K562 (cell line): ENCODE results near the gene ARHGAP30. TPM values are rescaled to one million over a fixed set of nuclear protein-coding genes. Genes with fewer than 3 reads are reported as not detected.
A peak's percentile ranks its signal among the peaks of the same experiment; 100 is the strongest.

Experiments
- MED1 ChIP-seq: sonication (generic); formaldehyde crosslinking; IDR thresholded peaks from 2 replicates; pipeline ENCODE4 v1.8.1; 2023; ENCODE audit warnings: missing genetic modification reagents, borderline replicate concordance
- NCOA1 ChIP-seq: fragments of 450-650 bp; IDR thresholded peaks from 2 replicates; pipeline ENCODE4 v1.6.1; 2016; ENCODE audit warnings: low read depth
- PCBP2 ChIP-seq: fragments of 200-400 bp; formaldehyde crosslinking; IDR thresholded peaks from 2 replicates; pipeline ENCODE4 v1.6.1; 2018; ENCODE audit warnings: low read length, low read depth, mild to moderate bottlenecking, moderate library complexity; ENCODE audit not compliant: poor library complexity, severe bottlenecking
- POU5F1 ChIP-seq: fragments of 150-350 bp; IDR thresholded peaks from 2 replicates; pipeline ENCODE4 v1.6.1; 2014; ENCODE audit warnings: borderline replicate concordance, low read length, low read depth, mild to moderate bottlenecking; ENCODE audit not compliant: partially characterized antibody
- RBM34 ChIP-seq: fragments of 200-400 bp; formaldehyde crosslinking; IDR thresholded peaks from 2 replicates; pipeline ENCODE4 v1.6.1; 2018; ENCODE audit warnings: low read length, borderline replicate concordance; ENCODE audit not compliant: insufficient read depth
- SNRNP70 ChIP-seq: fragments of 200-400 bp; formaldehyde crosslinking; optimal IDR thresholded peaks from 2 replicates; pipeline ENCODE3; 2017; ENCODE audit warnings: low read depth, low read length
- TAF15 ChIP-seq: fragments of 200-400 bp; formaldehyde crosslinking; IDR thresholded peaks from 2 replicates; pipeline ENCODE4 v1.6.1; 2017; ENCODE audit warnings: mild to moderate bottlenecking, low read depth, low read length, moderate library complexity
- TSC22D4 ChIP-seq: fragments of 450-650 bp; IDR thresholded peaks from 2 replicates; pipeline ENCODE4 v1.6.1; 2016; ENCODE audit warnings: missing genetic modification characterization, missing biosample characterization, control low read depth
- ZBTB40 ChIP-seq, 2 experiments: fragments of 450-650 bp in 1 of 2; sonication (generic) in 1 of 2; formaldehyde crosslinking in 1 of 2; IDR thresholded peaks; 2 replicates each; pipeline versions ENCODE4 v1.7.1 to v1.9.0; 2016 to 2022; ENCODE audit warnings: inconsistent platforms in 1 of 2, mild to moderate bottlenecking in 1 of 2, missing genetic modification reagents in 1 of 2
- ZFP30 ChIP-seq: fragments of 250-450 bp; sonication (Bioruptor Pico); IDR thresholded peaks from 2 replicates; pipeline ENCODE4 v1.8.0; 2022; ENCODE audit warnings: moderate library complexity, mild to moderate bottlenecking, inconsistent platforms, borderline replicate concordance
- polyA plus RNA-seq, 8 experiments: library from polyadenylated mRNA; depleted of rRNA in 4 of 8; stranded (reverse) in 5 of 8; unstranded in 3 of 8; fragments of >200 nt; fragmentation: Nextera tagmentation in 2 of 8; fragmentation: Illumina TruSeq in 1 of 8; extraction: Ambion mirVana in 2 of 8; extraction: Trizol in 1 of 8; gene quantifications; 2 replicates each; pipeline versions ENCODE4 v1.2.1 to v1.2.3, GENCODE V29; 2011 to 2014; ENCODE audit warnings: inconsistent platforms in 1 of 8, missing spikeins in 1 of 8
- total RNA-seq, 7 experiments: library from RNA; depleted of rRNA in 6 of 7; stranded (reverse); fragments of >200 nt in 6 of 7; fragmentation: Illumina TruSeq in 2 of 7; extraction: Trizol in 2 of 7; gene quantifications; 2 replicates each; pipeline versions ENCODE4 v1.2.1 to v1.2.3, GENCODE V29; 2011 to 2021; ENCODE audit warnings: low replicate concordance in 1 of 7
- TF ChIP-seq, protein P1 (sequence below): fragments of 250-450 bp; sonication (Bioruptor Pico); IDR thresholded peaks from 2 replicates; pipeline ENCODE4 v1.4.0; 2020; ENCODE audit warnings: mild to moderate bottlenecking, moderate library complexity, borderline replicate concordance
- TF ChIP-seq, protein P2 (sequence below): fragments of 450-650 bp; IDR thresholded peaks from 2 replicates; pipeline ENCODE4 v1.6.1; 2016; ENCODE audit warnings: mild to moderate bottlenecking

The ARHGAP30 gene
- total and polyA plus RNA-seq, 9 of the 15 experiments (the other 6 are each of a cell fraction or from before 2014, with no cell fraction given), result 0.01 to 0.73 (median 0.12) TPM

- TF ChIP-seq ZBTB40 (IDR thresholded peaks at IDR 0.05), result 0 out of 2 replicates have a peak, but pooled peaks have one; percentile 23
- TF ChIP-seq ZBTB40 (CRISPR knock-in tag; IDR thresholded peaks at IDR 0.05), result no peak
- no peak for TF ChIP-seq ZFP30 (CRISPR knock-in tag)
- no peak for TF ChIP-seq NCOA1
- TF ChIP-seq TAF15, result no peak
- no peak for TF ChIP-seq RBM34
- no peak for TF ChIP-seq SNRNP70
- no peak for TF ChIP-seq POU5F1
- TF ChIP-seq, protein P1, sequence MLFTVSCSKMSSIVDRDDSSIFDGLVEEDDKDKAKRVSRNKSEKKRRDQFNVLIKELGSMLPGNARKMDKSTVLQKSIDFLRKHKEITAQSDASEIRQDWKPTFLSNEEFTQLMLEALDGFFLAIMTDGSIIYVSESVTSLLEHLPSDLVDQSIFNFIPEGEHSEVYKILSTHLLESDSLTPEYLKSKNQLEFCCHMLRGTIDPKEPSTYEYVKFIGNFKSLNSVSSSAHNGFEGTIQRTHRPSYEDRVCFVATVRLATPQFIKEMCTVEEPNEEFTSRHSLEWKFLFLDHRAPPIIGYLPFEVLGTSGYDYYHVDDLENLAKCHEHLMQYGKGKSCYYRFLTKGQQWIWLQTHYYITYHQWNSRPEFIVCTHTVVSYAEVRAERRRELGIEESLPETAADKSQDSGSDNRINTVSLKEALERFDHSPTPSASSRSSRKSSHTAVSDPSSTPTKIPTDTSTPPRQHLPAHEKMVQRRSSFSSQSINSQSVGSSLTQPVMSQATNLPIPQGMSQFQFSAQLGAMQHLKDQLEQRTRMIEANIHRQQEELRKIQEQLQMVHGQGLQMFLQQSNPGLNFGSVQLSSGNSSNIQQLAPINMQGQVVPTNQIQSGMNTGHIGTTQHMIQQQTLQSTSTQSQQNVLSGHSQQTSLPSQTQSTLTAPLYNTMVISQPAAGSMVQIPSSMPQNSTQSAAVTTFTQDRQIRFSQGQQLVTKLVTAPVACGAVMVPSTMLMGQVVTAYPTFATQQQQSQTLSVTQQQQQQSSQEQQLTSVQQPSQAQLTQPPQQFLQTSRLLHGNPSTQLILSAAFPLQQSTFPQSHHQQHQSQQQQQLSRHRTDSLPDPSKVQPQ (CRISPR knock-in tag), result no peak
- TF ChIP-seq MED1 (CRISPR knock-in tag), result no peak
- no peak for TF ChIP-seq PCBP2
- TF ChIP-seq, protein P2, sequence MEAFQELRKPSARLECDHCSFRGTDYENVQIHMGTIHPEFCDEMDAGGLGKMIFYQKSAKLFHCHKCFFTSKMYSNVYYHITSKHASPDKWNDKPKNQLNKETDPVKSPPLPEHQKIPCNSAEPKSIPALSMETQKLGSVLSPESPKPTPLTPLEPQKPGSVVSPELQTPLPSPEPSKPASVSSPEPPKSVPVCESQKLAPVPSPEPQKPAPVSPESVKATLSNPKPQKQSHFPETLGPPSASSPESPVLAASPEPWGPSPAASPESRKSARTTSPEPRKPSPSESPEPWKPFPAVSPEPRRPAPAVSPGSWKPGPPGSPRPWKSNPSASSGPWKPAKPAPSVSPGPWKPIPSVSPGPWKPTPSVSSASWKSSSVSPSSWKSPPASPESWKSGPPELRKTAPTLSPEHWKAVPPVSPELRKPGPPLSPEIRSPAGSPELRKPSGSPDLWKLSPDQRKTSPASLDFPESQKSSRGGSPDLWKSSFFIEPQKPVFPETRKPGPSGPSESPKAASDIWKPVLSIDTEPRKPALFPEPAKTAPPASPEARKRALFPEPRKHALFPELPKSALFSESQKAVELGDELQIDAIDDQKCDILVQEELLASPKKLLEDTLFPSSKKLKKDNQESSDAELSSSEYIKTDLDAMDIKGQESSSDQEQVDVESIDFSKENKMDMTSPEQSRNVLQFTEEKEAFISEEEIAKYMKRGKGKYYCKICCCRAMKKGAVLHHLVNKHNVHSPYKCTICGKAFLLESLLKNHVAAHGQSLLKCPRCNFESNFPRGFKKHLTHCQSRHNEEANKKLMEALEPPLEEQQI, result no peak
- no peak for TF ChIP-seq TSC22D4 (tag)
These were observed 49.8 kb downstream of the ARHGAP30 start (continued) for GRCh38 chr1:161019751-161020495.
